Activated naive CD4-positive, alpha-beta T cell treated with anti-CD3 and anti-CD28 coated beads, Interleukin-2, amount 10 ng/mL, durations not matched to agents 7 days and 5 days (primary cell): Measurements from ENCODE around the gene SH3GL3.
A peak's percentile ranks its signal among the peaks of the same experiment; 100 is the strongest.

Experiments
- CTCF ChIA-PET: fragments of 350-600 bp; sonication (Branson Sonifier 250); formaldehyde crosslinking; loops from one replicate; lab custom pipeline; 2021; ENCODE audit warnings: antibody characterized with exemption; lab: Charles Lee
- DNase-seq: peaks from one replicate; pipeline ENCODE4 v3.0.0-alpha.2; 2020
- H3K27ac Mint-ChIP-seq: one replicate; pipeline ENCODE4 v1.8.0; 2021; ENCODE audit warnings: mild to moderate bottlenecking, moderate library complexity, mixed read lengths
- H3K27me3 Mint-ChIP-seq: one replicate; pipeline ENCODE4 v1.8.0; 2021; ENCODE audit warnings: mild to moderate bottlenecking, mixed read lengths
- H3K36me3 Mint-ChIP-seq: one replicate; pipeline ENCODE4 v1.8.0; 2021; ENCODE audit warnings: mixed read lengths
- H3K4me1 Mint-ChIP-seq: one replicate; pipeline ENCODE4 v1.8.0; 2021; ENCODE audit warnings: mixed read lengths
- H3K4me3 Mint-ChIP-seq: one replicate; pipeline ENCODE4 v1.8.0; 2021; ENCODE audit warnings: mild to moderate bottlenecking, moderate library complexity, mixed read lengths
- H3K9me3 Mint-ChIP-seq: one replicate; pipeline ENCODE4 v1.8.0; 2021; ENCODE audit warnings: mixed read lengths

Gene SH3GL3

DNA sequence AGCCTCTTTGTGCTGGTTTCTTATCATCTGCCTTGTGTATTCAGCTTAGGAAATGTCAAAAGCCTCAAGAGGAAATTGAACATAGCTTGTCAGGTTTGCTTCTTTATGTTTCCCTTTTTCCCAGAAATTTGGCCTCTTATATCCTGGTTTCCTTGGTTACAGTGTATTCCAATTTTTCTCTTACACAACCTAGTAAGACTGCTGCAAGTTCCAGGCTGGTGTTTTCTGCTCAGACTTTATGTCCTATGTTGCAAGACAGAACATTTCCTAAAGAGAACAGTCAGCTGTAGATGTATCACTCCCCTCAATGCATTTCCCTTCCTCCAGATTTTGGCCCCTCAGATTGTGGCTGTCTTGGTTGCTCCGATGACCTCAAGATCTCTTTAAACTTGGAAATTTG lies 102.5 kb downstream of the SH3GL3 start:
- no peaks in the 10 kb centered on the region for H3K9me3 Mint-ChIP-seq
- no peaks in the 10 kb centered on the region for H3K4me1 Mint-ChIP-seq
- H3K27me3 Mint-ChIP-seq: peaks cover 4% of the 10 kb centered on the region
- H3K4me3 Mint-ChIP-seq: no peak overlapping the region
- H3K36me3 Mint-ChIP-seq: no peaks in the 10 kb centered on the region
- H3K27ac Mint-ChIP-seq: no peak overlapping the region
- DNase-seq: no peak
- CTCF ChIA-PET: no interaction called here

DNA sequence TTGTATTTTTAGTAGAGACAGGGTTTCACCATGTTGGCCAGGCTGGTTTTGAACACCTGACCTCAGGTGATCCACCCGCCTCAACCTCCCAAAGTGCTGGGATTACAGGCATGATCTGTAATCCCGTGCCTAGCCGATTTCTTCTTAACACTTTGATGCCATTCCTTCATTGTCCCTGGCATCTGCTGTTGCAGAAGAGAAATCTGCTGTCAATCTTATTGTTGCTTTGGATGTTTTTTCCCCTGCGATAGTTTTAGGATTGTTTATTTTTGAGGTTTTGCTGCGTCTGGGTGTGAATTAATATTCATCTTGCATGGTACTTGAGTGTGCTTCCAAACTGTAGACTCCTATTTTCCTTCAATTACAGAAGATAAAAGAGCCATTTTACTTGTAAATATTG lies 107.4 kb downstream of the SH3GL3 start:
- H3K36me3 Mint-ChIP-seq: no peaks in the 10 kb centered on the region
- no peaks in the 10 kb centered on the region for H3K4me1 Mint-ChIP-seq
- H3K9me3 Mint-ChIP-seq: no peaks in the 10 kb centered on the region
- H3K27ac Mint-ChIP-seq: no peak overlapping the region
- CTCF ChIA-PET: no interaction called here
- DNase-seq: no peak
- no peaks in the 10 kb centered on the region for H3K27me3 Mint-ChIP-seq
- H3K4me3 Mint-ChIP-seq: no peak overlapping the region

DNA sequence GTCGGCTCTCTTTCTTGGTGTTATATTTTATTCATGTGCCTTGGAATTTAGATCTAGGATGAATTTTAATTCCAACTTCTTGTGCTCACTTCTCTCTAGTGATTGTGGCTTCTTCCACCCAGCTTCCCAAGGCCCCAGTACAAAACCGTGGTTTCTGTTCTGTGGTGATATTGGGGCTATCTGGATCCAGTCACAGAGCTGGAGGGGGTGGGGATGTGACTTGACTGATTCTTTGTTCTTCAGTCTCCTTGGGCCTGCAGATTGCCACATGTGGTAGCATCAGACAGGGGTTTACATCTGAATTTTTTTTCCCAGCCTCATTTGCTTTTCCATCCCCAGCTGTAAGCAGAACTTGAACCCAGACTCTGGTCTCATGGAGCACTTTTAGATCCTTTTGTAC lies 108.2 kb downstream of the SH3GL3 start:
- CTCF ChIA-PET: no interaction called here
- Mint-ChIP-seq H3K27ac (no peak overlapping the region), H3K4me3 (no peak overlapping the region), H3K36me3 (no peaks in the 10 kb centered on the region), H3K4me1 (no peaks in the 10 kb centered on the region), H3K9me3 (no peaks in the 10 kb centered on the region), H3K27me3 (no peaks in the 10 kb centered on the region)
- DNase-seq: no peak

DNA sequence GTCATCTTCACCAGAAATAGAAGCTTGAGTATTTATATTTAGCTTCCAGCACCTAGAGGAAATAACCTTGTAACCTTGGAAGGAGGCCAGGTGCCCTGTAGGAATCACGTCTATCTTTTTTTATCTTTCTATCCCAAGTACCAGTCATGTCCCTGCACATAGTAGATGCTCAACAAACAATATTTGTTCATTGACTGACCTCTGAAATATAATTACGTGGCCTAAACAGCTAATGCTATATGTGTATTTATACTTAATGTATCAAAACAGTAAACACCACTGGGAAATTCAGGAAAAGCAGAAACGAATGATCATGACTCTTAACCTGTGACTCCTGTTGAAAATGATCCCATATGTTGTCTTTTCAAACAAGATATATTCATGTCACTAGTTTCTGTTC lies 108.9 kb downstream of the SH3GL3 start:
- no peaks in the 10 kb centered on the region for H3K36me3 Mint-ChIP-seq
- H3K4me1 Mint-ChIP-seq: no peaks in the 10 kb centered on the region
- H3K27me3 Mint-ChIP-seq: no peaks in the 10 kb centered on the region
- H3K9me3 Mint-ChIP-seq: no peaks in the 10 kb centered on the region
- CTCF ChIA-PET: interaction anchor here (1.2 kb wide), 1 partner anchor 308 kb away, joined by 6 read pairs; no protein-coding TSS in a partner anchor
- H3K27ac Mint-ChIP-seq: no peak overlapping the region
- H3K4me3 Mint-ChIP-seq: no peak overlapping the region
- no peak for DNase-seq

DNA sequence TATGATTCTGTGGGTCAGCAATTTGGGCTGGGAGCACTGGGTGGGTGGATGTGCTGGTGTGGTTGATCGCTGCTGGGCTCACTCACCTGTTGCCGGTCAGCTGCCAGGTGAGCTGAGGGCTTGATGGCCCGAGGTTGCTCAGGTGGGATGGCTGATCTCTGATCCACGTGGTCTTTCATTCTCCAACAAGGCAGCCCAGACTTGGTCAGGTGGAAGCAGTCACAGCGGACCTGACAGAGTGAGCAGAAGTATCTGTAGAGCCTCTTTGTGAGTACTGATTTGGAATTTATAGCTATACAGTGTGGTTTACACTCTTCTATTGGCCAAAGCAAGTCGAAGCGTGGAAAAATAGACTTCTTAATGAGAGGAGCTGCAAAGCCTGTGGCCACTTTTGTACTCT lies 109.6 kb downstream of the SH3GL3 start:
- no peaks in the 10 kb centered on the region for H3K36me3 Mint-ChIP-seq
- no peaks in the 10 kb centered on the region for H3K4me1 Mint-ChIP-seq
- H3K9me3 Mint-ChIP-seq: no peaks in the 10 kb centered on the region
- H3K27ac Mint-ChIP-seq: no peak overlapping the region
- CTCF ChIA-PET: interaction anchor here (1.2 to 7.6 kb wide), 2 partner anchors 119 to 309 kb away, joined by 6 to 51 read pairs; no protein-coding TSS in a partner anchor
- no peaks in the 10 kb centered on the region for H3K27me3 Mint-ChIP-seq
- no peak for DNase-seq
- H3K4me3 Mint-ChIP-seq: no peak overlapping the region

DNA sequence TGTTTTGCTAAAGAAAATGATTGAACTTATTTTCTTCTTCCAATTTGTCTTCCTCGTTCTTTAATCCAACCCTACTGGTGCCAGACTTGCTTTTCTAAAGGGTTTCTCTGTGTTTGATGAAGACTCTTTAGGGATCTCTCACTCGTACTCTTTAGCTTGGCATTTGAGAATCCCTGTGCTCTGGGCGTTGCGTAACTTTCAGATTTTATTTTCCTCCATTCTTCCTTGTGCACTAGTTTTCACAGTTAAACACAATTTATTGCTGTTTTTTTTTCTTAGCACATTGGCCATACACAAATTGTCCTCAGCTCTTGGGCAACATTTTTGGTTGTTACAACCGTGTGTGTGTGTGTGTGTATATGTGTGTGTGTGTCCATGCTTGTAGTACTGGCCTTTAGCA lies 111.0 kb downstream of the SH3GL3 start:
- CTCF ChIA-PET: interaction anchor here (0.8 to 7.6 kb wide), 2 partner anchors 121 to 310 kb away, joined by 3 to 51 read pairs; no protein-coding TSS in a partner anchor
- H3K4me3 Mint-ChIP-seq: no peak overlapping the region

DNA sequence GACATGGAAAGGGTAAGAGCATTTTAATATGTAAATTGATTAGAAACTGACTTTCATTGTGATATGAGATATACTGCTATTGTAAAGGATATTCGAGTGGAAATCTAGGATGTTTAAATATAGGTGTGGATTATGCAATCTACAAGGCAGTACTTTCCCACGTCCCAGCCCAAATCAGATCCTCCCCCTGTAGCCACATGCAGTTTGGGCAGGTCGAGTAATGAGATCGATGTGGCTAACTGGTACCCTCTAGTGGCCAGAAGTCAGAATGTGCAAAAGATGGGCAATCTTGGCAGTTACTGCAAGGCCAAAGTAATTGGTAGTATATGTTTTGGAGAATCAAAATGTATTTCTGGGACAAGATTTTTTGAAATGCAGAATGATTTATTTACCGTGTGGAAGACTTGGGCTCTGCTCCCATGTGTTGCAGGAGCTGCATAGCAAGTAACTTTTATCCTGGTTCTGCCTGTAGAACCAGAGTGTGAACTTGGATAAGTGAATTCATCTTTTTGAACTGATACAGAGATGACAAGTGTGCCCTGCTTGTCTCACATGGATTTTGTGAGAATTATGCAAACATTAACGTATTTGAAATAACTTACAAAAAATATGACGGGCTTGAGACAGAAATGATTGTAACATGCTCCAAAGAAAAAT lies 112.3 kb downstream of the SH3GL3 start:
- Mint-ChIP-seq H3K36me3 (no peaks in the 10 kb centered on the region), H3K9me3 (no peaks in the 10 kb centered on the region), H3K4me3 (no peak overlapping the region), H3K4me1 (no peaks in the 10 kb centered on the region), H3K27ac (no peak overlapping the region), H3K27me3 (no peaks in the 10 kb centered on the region)
- CTCF ChIA-PET: interaction anchor here (1.1 to 7.6 kb wide), 5 partner anchors 11 to 311 kb away, joined by 3 to 51 read pairs (median 5); no protein-coding TSS in a partner anchor
- peak; percentile 67 for DNase-seq

More for the DNA sequence above, 111.0 kb downstream of the SH3GL3 start:
- H3K9me3 Mint-ChIP-seq: no peaks in the 10 kb centered on the region
- no peaks in the 10 kb centered on the region for H3K36me3 Mint-ChIP-seq
- DNase-seq: no peak
- no peaks in the 10 kb centered on the region for H3K27me3 Mint-ChIP-seq
- H3K27ac Mint-ChIP-seq: no peak overlapping the region
- no peaks in the 10 kb centered on the region for H3K4me1 Mint-ChIP-seq

DNA sequence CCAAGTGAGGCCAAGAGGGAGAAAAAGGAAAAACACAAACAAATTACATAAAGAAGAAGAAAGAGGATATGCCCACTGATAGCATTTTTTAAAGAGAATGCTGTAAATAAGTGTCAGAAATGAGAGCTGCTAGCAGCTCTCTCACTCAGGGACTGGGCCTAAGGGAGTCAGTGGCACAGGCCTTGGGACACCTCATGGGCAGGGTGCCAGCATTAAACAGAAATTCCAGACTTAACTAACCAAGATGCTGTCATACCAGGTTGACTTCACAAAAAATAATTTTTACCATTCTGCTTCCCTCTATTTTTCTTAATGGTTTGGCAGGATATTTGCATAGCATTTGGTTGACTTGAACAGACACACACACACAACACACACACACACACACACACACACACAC lies 114.5 kb downstream of the SH3GL3 start:
- CTCF ChIA-PET: interaction anchor here (0.9 to 7.6 kb wide), 5 partner anchors 11 to 313 kb away, joined by 3 to 51 read pairs (median 4); partner anchors contain the start of gene SH3GL3
- no peaks in the 10 kb centered on the region for H3K9me3 Mint-ChIP-seq
- no peaks in the 10 kb centered on the region for H3K27me3 Mint-ChIP-seq
- no peaks in the 10 kb centered on the region for H3K36me3 Mint-ChIP-seq
- H3K4me1 Mint-ChIP-seq: no peaks in the 10 kb centered on the region
- DNase-seq: no peak
- H3K4me3 Mint-ChIP-seq: no peak overlapping the region
- H3K27ac Mint-ChIP-seq: no peak overlapping the region

DNA sequence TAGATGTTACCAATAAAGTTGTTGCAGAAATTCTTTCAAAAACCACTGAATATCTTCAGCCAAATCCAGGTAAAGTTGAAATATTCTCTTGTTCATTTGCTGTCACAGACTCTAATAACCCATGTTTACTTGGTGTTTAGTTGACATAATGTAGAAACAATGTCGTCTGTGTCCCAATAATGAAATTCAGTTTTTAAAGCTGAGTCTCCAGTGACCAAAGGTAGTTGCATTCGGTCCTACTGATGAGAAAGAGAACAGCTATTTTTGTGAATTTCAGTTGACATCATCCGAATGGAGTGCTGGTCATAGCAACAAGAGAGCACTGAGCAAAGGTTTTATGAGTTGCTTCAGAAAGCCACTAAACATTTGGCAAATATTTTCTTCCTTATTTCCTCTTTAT lies 118.0 kb downstream of the SH3GL3 start:
- CTCF ChIA-PET: interaction anchor here (0.9 to 1.8 kb wide), 9 partner anchors 9 to 472 kb away, joined by 4 to 11 read pairs (median 4); no protein-coding TSS in a partner anchor
- H3K9me3 Mint-ChIP-seq: no peaks in the 10 kb centered on the region
- no peak overlapping the region for H3K4me3 Mint-ChIP-seq
- H3K27ac Mint-ChIP-seq: no peak overlapping the region
- no peaks in the 10 kb centered on the region for H3K36me3 Mint-ChIP-seq
- H3K27me3 Mint-ChIP-seq: no peaks in the 10 kb centered on the region
- no peaks in the 10 kb centered on the region for H3K4me1 Mint-ChIP-seq
- no peak for DNase-seq

DNA sequence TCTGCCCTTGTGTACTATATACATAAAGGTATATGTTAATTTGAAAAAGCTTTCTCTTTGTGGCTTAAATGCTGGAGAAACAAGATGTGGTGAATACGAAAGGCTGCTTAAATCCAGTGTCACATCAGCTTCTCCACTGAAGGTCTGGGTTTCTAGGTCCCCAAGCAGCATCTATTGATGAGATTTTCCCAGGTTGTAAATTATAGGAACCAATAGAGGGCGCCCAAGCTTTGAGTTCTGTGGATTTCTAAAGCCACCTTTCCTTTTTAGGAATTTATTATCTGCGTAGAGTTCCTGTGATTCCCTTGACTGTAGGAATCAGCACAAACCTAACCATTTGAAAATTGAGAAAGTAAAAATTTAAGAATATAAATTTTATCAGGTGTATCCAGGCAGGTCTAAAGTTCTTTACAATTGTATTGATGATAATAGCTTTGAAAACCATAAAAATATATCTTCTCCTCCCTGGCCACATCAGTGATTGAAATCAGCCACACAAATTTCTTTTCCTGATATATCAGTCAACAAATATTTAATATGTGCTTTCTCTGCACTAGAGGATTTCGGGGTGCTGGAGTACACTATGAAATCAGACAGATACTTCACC lies 118.5 kb downstream of the SH3GL3 start:
- Mint-ChIP-seq H3K9me3 (no peaks in the 10 kb centered on the region), H3K27ac (no peak overlapping the region), H3K4me3 (no peak overlapping the region), H3K36me3 (no peaks in the 10 kb centered on the region), H3K4me1 (no peaks in the 10 kb centered on the region), H3K27me3 (no peaks in the 10 kb centered on the region)
- DNase-seq: no peak
- CTCF ChIA-PET: interaction anchor here (0.7 to 1.8 kb wide), 12 partner anchors 9 to 1720 kb away, joined by 3 to 11 read pairs (median 4); no protein-coding TSS in a partner anchor

DNA sequence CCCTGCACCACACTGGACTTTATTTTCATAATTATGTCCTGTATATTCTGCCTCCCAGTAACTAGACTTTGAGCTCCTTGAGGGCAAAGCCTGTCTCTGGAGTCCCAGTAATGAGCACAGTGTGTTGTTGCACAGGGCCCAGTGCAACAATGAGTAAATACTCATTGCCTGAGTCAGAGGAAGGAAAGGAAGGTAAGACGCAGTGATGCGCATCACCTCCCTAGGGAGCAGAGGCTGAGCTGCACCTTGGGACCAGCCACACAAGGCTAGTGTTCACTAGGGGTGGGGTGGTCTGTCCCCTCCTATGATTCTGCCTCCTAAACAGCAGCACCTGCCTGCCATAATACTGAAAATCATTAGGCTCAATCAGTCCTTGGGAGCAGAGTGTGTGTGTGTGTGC lies 120.2 kb downstream of the SH3GL3 start:
- no peaks in the 10 kb centered on the region for H3K9me3 Mint-ChIP-seq
- DNase-seq: no peak
- no peak overlapping the region for H3K4me3 Mint-ChIP-seq
- H3K27ac Mint-ChIP-seq: no peak overlapping the region
- H3K4me1 Mint-ChIP-seq: no peaks in the 10 kb centered on the region
- H3K27me3 Mint-ChIP-seq: no peaks in the 10 kb centered on the region
- H3K36me3 Mint-ChIP-seq: no peaks in the 10 kb centered on the region
- CTCF ChIA-PET: interaction anchor here (0.5 to 1.7 kb wide), 2 partner anchors 156 to 463 kb away, joined by 3 read pairs; no protein-coding TSS in a partner anchor

DNA sequence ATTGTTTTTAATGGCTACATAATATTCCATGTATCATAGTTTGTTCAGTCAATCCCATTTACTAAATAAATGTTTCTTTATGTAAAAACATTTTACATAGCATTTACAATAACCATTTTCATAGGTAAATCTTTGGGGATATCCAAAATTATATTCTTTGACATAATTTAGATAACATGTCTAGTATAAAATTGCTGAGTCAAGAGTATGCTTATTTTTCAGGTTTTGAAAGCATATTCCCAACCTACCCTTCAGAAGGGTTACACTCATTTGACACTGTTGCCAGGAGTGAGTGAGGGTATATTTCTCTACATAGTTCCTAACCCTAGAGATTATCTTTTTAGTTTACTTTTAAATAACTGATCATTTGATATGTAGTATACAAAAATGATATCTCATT lies 122.2 kb downstream of the SH3GL3 start:
- CTCF ChIA-PET: interaction anchor here (1.0 kb wide), 1 partner anchor 9 kb away, joined by 5 read pairs; no protein-coding TSS in a partner anchor
- H3K9me3 Mint-ChIP-seq: no peaks in the 10 kb centered on the region
- H3K4me3 Mint-ChIP-seq: no peak overlapping the region
- H3K4me1 Mint-ChIP-seq: no peaks in the 10 kb centered on the region
- DNase-seq: no peak
- H3K27me3 Mint-ChIP-seq: peaks cover 2% of the 10 kb centered on the region
- H3K27ac Mint-ChIP-seq: no peak overlapping the region
- no peaks in the 10 kb centered on the region for H3K36me3 Mint-ChIP-seq

DNA sequence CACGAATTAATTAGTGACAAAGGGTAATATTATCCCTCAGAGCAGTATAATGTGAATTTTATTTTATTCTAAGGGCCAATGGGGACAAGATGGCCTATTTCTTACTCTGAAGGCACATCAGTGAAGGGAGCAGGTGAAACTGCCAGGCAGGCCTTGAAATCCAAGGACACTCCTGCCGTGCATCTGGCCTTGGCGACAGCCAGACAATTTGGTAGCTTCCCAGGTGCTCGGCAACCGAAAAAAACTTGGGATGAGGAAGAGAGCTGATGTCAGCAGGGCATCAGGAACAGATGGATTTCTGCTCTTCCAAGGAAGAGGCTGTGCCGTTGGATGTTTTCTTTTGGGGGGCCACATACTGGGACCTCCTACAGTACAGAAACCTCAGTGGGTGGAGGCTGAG lies 123.6 kb downstream of the SH3GL3 start:
- DNase-seq: no peak
- Mint-ChIP-seq H3K4me1 (no peaks in the 10 kb centered on the region), H3K36me3 (no peaks in the 10 kb centered on the region), H3K4me3 (no peak overlapping the region), H3K27ac (no peak overlapping the region), H3K9me3 (no peaks in the 10 kb centered on the region), H3K27me3 (peaks cover 4% of the 10 kb centered on the region)
- CTCF ChIA-PET: interaction anchor here (1.5 kb wide), 1 partner anchor 133 kb away, joined by 5 read pairs; no protein-coding TSS in a partner anchor

DNA sequence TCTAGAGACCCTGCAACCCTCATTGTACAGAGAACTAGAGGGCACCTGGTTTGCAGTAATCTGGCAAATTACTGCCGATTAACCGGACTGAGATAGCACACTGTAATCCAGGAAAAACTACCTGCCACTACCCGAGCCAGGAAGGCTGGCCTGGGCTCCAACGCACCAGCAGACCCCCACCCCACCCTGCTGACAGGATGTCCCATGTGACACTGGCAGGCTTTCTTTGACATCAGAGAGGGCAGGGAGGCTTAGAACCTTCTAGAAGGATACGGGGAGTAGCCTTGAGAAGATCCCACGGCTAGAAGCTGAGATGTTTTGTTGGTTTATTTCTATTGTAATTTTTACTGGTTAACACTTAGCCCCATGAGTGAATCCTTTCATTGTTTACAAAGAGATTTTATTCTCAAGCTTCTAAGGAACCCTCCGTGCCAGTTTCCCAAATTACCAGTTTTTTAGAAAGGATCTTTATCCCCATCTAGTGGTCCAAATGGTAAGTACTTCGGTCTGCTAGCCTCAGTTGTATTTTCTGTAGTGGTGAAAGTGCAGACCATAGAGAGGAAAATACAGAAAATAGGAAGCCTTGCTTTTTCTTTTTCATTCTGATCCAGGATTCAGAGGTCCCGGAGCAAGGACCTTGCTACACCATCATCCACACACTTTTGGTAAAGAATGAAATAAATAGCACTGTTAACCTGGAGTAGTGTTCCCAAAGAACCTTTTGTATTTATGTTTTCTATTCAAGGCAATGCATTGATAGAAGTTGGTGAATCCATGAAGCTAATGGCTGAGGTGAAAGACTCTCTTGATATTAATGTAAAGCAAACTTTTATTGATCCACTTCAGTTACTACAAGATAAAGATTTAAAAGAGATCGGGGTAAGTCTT lies 124.9 kb downstream of the SH3GL3 start:
- CTCF ChIA-PET: interaction anchor here (0.7 to 2.4 kb wide), 5 partner anchors 10 to 324 kb away, joined by 3 to 6 read pairs (median 4); no protein-coding TSS in a partner anchor
- peaks cover 4% of the 10 kb centered on the region for H3K27me3 Mint-ChIP-seq
- DNase-seq: no peak

More for the DNA sequence above, 124.9 kb downstream of the SH3GL3 start:
- H3K36me3 Mint-ChIP-seq: no peaks in the 10 kb centered on the region
- H3K4me1 Mint-ChIP-seq: no peaks in the 10 kb centered on the region
- H3K4me3 Mint-ChIP-seq: no peak overlapping the region
- H3K9me3 Mint-ChIP-seq: no peaks in the 10 kb centered on the region
- no peak overlapping the region for H3K27ac Mint-ChIP-seq
